Ovary (tissue), 3 donors: ENCODE results near the gene TSPAN4.

Experiments used
- POLR2A ChIP-seq: fragments of 450-650 bp; IDR thresholded peaks from one replicate; pipeline ENCODE4 v1.6.1; 2017; ENCODE audit warnings: antibody characterized with exemption, mild to moderate bottlenecking, moderate library complexity
- TF ChIP-seq, protein P1 (sequence below), 3 donors: fragments of 450-650 bp in 2 of 3; fragments of 200-600 bp in 1 of 3; IDR thresholded peaks; one replicate each; pipeline versions ENCODE4 v1.5.1 to v1.8.0; 2016 to 2022; ENCODE audit warnings: antibody characterized with exemption in 3 of 3, mild to moderate bottlenecking in 1 of 3
- donor health status: DM: no; HTN: no; CAD: no.

- no peak for TF ChIP-seq POLR2A
- TF ChIP-seq, protein P1, sequence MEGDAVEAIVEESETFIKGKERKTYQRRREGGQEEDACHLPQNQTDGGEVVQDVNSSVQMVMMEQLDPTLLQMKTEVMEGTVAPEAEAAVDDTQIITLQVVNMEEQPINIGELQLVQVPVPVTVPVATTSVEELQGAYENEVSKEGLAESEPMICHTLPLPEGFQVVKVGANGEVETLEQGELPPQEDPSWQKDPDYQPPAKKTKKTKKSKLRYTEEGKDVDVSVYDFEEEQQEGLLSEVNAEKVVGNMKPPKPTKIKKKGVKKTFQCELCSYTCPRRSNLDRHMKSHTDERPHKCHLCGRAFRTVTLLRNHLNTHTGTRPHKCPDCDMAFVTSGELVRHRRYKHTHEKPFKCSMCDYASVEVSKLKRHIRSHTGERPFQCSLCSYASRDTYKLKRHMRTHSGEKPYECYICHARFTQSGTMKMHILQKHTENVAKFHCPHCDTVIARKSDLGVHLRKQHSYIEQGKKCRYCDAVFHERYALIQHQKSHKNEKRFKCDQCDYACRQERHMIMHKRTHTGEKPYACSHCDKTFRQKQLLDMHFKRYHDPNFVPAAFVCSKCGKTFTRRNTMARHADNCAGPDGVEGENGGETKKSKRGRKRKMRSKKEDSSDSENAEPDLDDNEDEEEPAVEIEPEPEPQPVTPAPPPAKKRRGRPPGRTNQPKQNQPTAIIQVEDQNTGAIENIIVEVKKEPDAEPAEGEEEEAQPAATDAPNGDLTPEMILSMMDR (IDR thresholded peaks at IDR 0.05), result no peak
Measured at GRCh38 chr11:867856-868358, 25.3 kb downstream of the TSPAN4 start.
